ENCODE results near the gene CD209.

CD209 gene

GRCh38 chr19:7704280-7705060 is 42.9 kb downstream of the CD209 start:
- DNase-seq: no peak

- no peak for DNase-seq
Observed at GRCh38 chr19:7703332-7703731, 44.0 kb downstream of the CD209 start.

DNA sequence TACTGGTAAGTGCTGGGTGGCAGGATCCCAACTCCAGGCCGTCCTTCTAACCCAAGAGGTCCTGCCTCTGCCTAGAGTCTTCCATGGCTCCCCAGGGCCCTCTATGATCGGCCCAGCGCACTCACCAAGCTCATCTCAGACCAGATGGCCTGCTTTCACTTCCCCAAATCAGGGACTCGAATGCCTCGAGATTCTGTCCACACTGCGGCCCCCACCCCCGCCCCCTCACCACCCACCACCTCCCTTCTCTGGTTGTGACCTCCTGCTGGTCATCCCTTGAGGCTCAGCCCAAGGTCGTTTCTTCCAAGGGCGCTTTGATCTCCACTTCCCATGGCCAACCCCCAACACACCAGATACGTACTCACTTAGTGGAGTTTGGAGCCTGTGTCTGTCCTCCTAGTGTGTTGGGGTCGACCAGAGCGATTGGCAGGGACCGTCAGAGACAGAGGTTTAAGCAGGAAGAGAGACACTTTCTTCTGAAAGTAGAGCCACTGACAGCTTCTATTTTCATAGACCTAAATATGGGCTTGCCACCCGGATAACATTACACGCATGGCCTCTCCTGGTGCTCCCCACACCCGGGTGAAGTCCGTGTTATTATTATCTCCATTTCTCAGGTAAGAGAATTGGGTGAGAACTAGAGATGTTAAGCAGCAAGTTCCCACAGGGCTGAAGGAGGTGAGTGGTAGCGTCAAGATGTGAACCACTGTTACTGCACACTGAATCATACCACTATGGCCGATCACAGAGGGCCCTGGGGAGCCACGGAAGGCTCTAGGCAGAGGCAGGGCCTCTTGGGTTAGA is 45.5 kb downstream of the CD209 start, which contains the start of gene FCER2:
Gene FCER2, minus strand, starts transcription at position 478 of the 804 bp plus-strand sequence. CDS start 2,371 bp downstream, outside the sequence.
- DNase-seq: no peak

DNA sequence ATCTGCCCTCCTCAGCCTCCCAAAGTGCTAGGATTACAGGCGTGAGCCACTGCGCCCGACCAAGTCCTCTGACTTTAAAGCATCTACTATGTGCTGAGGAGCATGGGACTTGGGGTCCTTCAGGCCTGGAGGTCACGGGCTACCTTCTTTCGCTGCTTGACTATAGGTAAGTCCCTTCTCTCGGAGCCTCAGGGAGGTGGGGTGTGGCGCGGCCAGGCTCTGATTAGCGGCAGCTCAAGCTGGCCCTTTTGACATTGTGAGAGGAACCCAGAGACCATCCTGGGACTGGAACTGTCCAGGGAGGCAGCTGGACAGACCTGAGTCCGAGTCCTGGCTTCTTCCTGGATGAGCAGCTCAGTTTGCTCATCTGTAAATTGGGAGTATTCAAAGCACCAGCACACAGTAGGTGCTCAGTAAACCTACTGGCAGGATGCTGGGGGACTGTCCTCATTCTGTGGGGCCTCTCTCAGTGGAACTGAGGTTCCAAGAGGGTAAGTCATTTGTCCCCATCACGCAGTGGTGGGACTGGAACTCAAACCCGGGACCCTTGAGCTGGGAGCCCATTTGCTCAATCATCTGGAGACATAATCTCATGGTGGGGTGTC is 46.2 kb downstream of the CD209 start:
- DNase-seq: no peak

- DNase-seq: no peak
Observed at GRCh38 chr19:7699417-7700401, 47.6 kb downstream of the CD209 start.

- no peak for DNase-seq
Observed at GRCh38 chr19:7699003-7699402, 48.3 kb downstream of the CD209 start.

GRCh38 chr19:7698583-7698982 is 48.8 kb downstream of the CD209 start:
- DNase-seq: no peak

GRCh38 chr19:7697721-7698287 is 49.5 kb downstream of the CD209 start:
- no peak for DNase-seq

DNA sequence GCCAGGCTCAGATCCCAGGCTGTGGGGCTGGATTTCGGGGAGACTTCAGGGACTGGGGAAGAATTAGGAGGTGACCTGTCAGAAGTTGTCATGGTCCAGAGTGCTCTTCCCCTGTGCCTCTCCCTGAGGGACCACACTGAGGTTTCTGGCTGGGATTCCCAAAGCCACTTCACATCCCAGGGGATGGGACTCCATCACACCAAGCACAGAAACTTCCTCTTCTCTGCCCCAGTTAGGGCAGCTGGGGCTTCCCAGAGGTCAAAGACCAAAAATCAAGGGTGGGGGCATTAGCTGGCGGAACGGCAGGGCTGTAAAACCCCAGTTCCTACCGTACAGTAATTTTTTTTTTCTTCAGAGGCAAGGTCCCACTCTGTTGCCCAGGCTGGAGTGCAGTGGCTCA is 52.8 kb downstream of the CD209 start:
- no peak for DNase-seq

- no peak for DNase-seq
Observed at GRCh38 chr19:7692417-7693088, 54.8 kb downstream of the CD209 start.

- no peak for DNase-seq
Observed at GRCh38 chr19:7691497-7691896, 55.8 kb downstream of the CD209 start.

DNA sequence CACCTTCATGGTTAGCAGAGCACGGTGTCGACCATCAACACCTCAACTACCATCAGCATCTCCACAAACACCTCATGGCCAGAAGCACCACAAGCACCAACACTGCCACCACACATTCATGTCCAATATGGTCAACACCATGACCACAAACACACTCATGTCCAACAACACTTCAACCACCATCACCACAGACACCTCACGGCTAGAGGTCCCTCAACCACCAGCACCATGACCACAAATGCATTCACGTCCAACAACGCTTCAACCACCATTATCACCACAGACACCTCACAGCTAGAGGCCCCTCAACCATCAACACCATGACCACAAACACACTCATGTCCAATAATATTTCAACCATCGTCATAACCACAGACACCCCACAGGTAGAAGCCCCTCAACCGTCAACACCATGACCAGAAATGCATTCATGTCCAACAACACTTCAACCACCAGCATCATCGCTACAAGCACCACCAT is 56.5 kb downstream of the CD209 start:
- DNase-seq: no peak
